ENCODE data around the gene SNED1. TPM values are rescaled to one million over a fixed set of nuclear protein-coding genes. Genes with fewer than 3 reads are reported as not detected.

Gene SNED1
- total RNA-seq, 1 experiment from 2014 or later: not detected

GRCh38 chr2:241115361-241115760 is 116.9 kb downstream of the SNED1 start:
- Mint-ChIP-seq H3K4me1 (ENCODE audit: low read depth, unreplicated experiment) (no peaks in the 10 kb centered on the region), H3K36me3 (ENCODE audit: insufficient read depth, unreplicated experiment) (peaks cover 7% of the 10 kb centered on the region), H3K27me3 (ENCODE audit: insufficient read depth, unreplicated experiment) (no peaks in the 10 kb centered on the region), H3K9me3 (ENCODE audit: unreplicated experiment) (no peaks in the 10 kb centered on the region), H3K4me3 (ENCODE audit: unreplicated experiment) (no peak overlapping the region), H3K27ac (ENCODE audit: unreplicated experiment) (no peak overlapping the region)
- Histone ChIP-seq H3K4me1 (no peaks in the 10 kb centered on the region), H3K27me3 (replicated peaks; ENCODE audit: control insufficient read depth, insufficient read depth, low read length) (no peaks in the 10 kb centered on the region), H3K36me3 (ENCODE audit: control insufficient read depth, insufficient read depth, low read length) (no peaks in the 10 kb centered on the region), H3K9me3 (no peaks in the 10 kb centered on the region), H3K4me3 (ENCODE audit: low read depth, low read length) (no peak overlapping the region)
- TF ChIP-seq CTCF (IDR thresholded peaks at IDR 0.05; ENCODE audit: insufficient read depth in 1 of 2, low read depth in 1 of 2, low read length in 1 of 2, severe bottlenecking in 1 of 2, unreplicated experiment in 1 of 2): no peak
- no TSS peak for BruUV-seq (replicated peaks)
- no peak for DNase-seq
- intact Hi-C loops (cut with micrococcal nuclease; ENCODE audit: unreplicated experiment): no loop called here
- ChIA-PET CTCF (no interaction called here), POLR2A (no interaction called here)

- H3K4me3 ChIP-seq (ENCODE audit: low read depth, low read length): no peak overlapping the region
- H3K36me3 Mint-ChIP-seq (ENCODE audit: insufficient read depth, unreplicated experiment): peaks cover 10% of the 10 kb centered on the region
- no TSS peak for BruUV-seq (replicated peaks)
- CTCF ChIA-PET: no interaction called here
- H3K27me3 ChIP-seq (replicated peaks; ENCODE audit: control insufficient read depth, insufficient read depth, low read length): no peaks in the 10 kb centered on the region
- no peaks in the 10 kb centered on the region for H3K4me1 ChIP-seq
- H3K36me3 ChIP-seq (ENCODE audit: control insufficient read depth, insufficient read depth, low read length): no peaks in the 10 kb centered on the region
- H3K9me3 ChIP-seq: no peaks in the 10 kb centered on the region
- H3K27me3 Mint-ChIP-seq (ENCODE audit: insufficient read depth, unreplicated experiment): no peaks in the 10 kb centered on the region
- TF ChIP-seq CTCF (IDR thresholded peaks at IDR 0.05; ENCODE audit: insufficient read depth in 1 of 2, low read depth in 1 of 2, low read length in 1 of 2, severe bottlenecking in 1 of 2, unreplicated experiment in 1 of 2): no peak
- POLR2A ChIA-PET: no interaction called here
- intact Hi-C loops (cut with micrococcal nuclease; ENCODE audit: unreplicated experiment): no loop called here
- no peaks in the 10 kb centered on the region for H3K4me1 Mint-ChIP-seq (ENCODE audit: low read depth, unreplicated experiment)
- no peak overlapping the region for H3K27ac Mint-ChIP-seq (ENCODE audit: unreplicated experiment)
- DNase-seq: no peak
- no peaks in the 10 kb centered on the region for H3K9me3 Mint-ChIP-seq (ENCODE audit: unreplicated experiment)
- no peak overlapping the region for H3K4me3 Mint-ChIP-seq (ENCODE audit: unreplicated experiment)
Measured at GRCh38 chr2:241116606-241117560, 118.5 kb downstream of the SNED1 start.

GRCh38 chr2:241118737-241119505 is 120.5 kb downstream of the SNED1 start:
- Histone ChIP-seq H3K27me3 (replicated peaks; ENCODE audit: control insufficient read depth, insufficient read depth, low read length) (no peaks in the 10 kb centered on the region), H3K9me3 (no peaks in the 10 kb centered on the region), H3K4me1 (no peaks in the 10 kb centered on the region), H3K36me3 (ENCODE audit: control insufficient read depth, insufficient read depth, low read length) (no peaks in the 10 kb centered on the region), H3K4me3 (ENCODE audit: low read depth, low read length) (no peak overlapping the region)
- no peak overlapping the region for H3K4me3 Mint-ChIP-seq (ENCODE audit: unreplicated experiment)
- H3K36me3 Mint-ChIP-seq (ENCODE audit: insufficient read depth, unreplicated experiment): peaks cover 10% of the 10 kb centered on the region
- no peak overlapping the region for H3K27ac Mint-ChIP-seq (ENCODE audit: unreplicated experiment)
- no TSS peak for BruUV-seq (replicated peaks)
- no peak for TF ChIP-seq CTCF (IDR thresholded peaks at IDR 0.05; ENCODE audit: insufficient read depth in 1 of 2, low read depth in 1 of 2, low read length in 1 of 2, severe bottlenecking in 1 of 2, unreplicated experiment in 1 of 2)
- CTCF ChIA-PET: no interaction called here
- POLR2A ChIA-PET: no interaction called here
- intact Hi-C loops (cut with micrococcal nuclease; ENCODE audit: unreplicated experiment): no loop called here
- no peaks in the 10 kb centered on the region for H3K27me3 Mint-ChIP-seq (ENCODE audit: insufficient read depth, unreplicated experiment)
- H3K9me3 Mint-ChIP-seq (ENCODE audit: unreplicated experiment): no peaks in the 10 kb centered on the region
- no peaks in the 10 kb centered on the region for H3K4me1 Mint-ChIP-seq (ENCODE audit: low read depth, unreplicated experiment)
- DNase-seq: no peak
